Stimulated activated naive B cell treated with anti-CD40 and anti-IgM and Interleukin-4, amounts not matched to agents 10 μg/mL and 1 μg/mL and 100 μg/mL, for 72 hours (primary cell): Measurements from ENCODE around the gene PRKN.
A peak's percentile ranks its signal among the peaks of the same experiment; 100 is the strongest.

Experiments
- ATAC-seq, 2 donors: fragments of 150-1000 bp; cut with Tn5 transposase; replicated peaks; 2 replicates each; pipeline ENCODE4 v1.10.0; 2021; ENCODE audit warnings: moderate library complexity in 1 of 2
- DNase-seq: peaks from one replicate; pipeline ENCODE4 v3.0.0; 2021
- H3K27ac Mint-ChIP-seq: one replicate; pipeline ENCODE4 v1.8.0; 2022; ENCODE audit warnings: mild to moderate bottlenecking, mixed read lengths
- H3K27me3 Mint-ChIP-seq, 2 donors: one replicate each; pipeline ENCODE4 v1.8.0; 2022; ENCODE audit warnings: mixed read lengths in 2 of 2
- H3K36me3 Mint-ChIP-seq, 2 donors: one replicate each; pipeline ENCODE4 v1.8.0; 2022; ENCODE audit warnings: mixed read lengths in 2 of 2, mild to moderate bottlenecking in 1 of 2
- H3K4me1 Mint-ChIP-seq, 2 donors: one replicate each; pipeline ENCODE4 v1.8.0; 2022; ENCODE audit warnings: mixed read lengths in 2 of 2, mild to moderate bottlenecking in 1 of 2
- H3K4me3 Mint-ChIP-seq, 2 donors: one replicate each; pipeline ENCODE4 v1.8.0; 2022; ENCODE audit warnings: mild to moderate bottlenecking in 2 of 2, mixed read lengths in 2 of 2, moderate library complexity in 1 of 2
- H3K9me3 Mint-ChIP-seq, 2 donors: one replicate each; pipeline ENCODE4 v1.8.0; 2022; ENCODE audit warnings: mixed read lengths in 2 of 2, mild to moderate bottlenecking in 1 of 2

PRKN gene

GRCh38 chr6:161449521-161449920 lies 1278.0 kb downstream of the PRKN start:
- Mint-ChIP-seq H3K27me3 (peaks cover 0 to 7% of the 10 kb centered on the region in 2 donors), H3K9me3 (peaks cover 0 to 2% of the 10 kb centered on the region in 2 donors), H3K4me1 (no peaks in the 10 kb centered on the region), H3K36me3 (no peaks in the 10 kb centered on the region), H3K27ac (no peak overlapping the region), H3K4me3 (no peak overlapping the region)
- ATAC-seq (no peak), DNase-seq (no peak)

DNA sequence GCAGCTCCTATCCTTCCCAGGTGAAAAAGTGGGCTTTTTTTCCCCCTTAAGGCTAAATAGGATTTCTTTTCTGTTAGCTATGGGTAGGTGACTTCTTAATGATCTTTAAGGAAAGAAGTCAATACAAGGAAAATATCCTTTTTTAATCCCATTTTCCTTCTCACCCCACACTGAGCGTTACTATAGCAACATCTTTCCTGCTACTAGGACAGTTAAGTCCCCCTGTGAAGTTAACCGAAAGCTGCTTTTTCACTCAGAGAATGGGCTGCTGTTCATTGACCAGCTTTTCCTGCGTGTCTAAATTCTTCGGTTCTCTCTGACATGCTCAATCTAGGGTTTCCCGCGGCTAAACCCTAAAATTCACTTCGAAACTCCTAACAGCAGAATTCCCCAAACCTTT lies 1280.6 kb downstream of the PRKN start:
- Mint-ChIP-seq H3K27ac (no peak overlapping the region), H3K9me3 (peaks cover 0 to 2% of the 10 kb centered on the region in 2 donors), H3K27me3 (peaks cover 0 to 7% of the 10 kb centered on the region in 2 donors), H3K4me3 (no peak overlapping the region), H3K36me3 (no peaks in the 10 kb centered on the region), H3K4me1 (no peaks in the 10 kb centered on the region)
- ATAC-seq (no peak), DNase-seq (no peak)

GRCh38 chr6:161446296-161446925 lies 1281.2 kb downstream of the PRKN start:
- H3K4me1 Mint-ChIP-seq: no peaks in the 10 kb centered on the region
- peaks cover 0 to 2% of the 10 kb centered on the region in 2 donors for H3K9me3 Mint-ChIP-seq
- H3K27me3 Mint-ChIP-seq: peaks cover 0 to 7% of the 10 kb centered on the region in 2 donors
- H3K36me3 Mint-ChIP-seq: no peaks in the 10 kb centered on the region
- H3K4me3 Mint-ChIP-seq: no peak overlapping the region
- no peak for DNase-seq
- ATAC-seq: no peak
- no peak overlapping the region for H3K27ac Mint-ChIP-seq

DNA sequence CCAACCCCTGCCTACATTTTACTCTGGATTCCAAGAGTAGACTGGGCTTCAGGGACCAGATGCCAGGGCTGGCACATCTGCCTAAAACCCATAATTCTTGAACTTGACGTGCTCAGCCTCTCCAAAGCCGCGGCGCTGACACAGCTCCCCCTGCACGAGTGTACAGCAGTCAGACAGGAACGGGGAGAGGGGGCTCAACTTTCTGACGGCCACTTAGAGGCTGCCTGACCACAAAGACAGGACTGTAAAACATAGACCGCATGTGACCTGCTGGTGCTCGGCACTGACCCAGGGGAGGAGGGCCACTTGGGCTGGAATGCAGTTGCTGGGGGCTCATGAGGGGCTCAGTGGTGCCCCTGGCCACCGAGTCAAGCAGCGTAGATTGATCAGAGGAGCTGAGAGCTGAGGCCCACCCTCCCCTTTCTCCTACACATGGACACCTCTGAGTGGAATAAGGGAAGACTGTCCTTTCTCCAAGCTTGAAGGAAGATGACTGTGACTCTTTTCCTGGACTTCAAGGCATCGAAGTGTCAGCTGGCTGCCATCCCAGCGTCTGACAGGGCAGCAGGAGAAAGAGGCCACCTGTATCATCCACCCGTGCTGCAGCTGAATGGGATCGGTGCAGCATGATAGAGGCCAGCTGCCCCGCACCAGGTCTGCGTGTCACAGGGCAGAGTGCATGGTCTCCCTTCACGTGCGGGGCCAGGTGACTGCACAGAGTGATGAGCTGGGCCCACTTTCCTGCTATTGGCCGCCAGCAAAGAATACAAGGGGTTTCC lies 1282.4 kb downstream of the PRKN start:
- Mint-ChIP-seq H3K4me1 (no peaks in the 10 kb centered on the region), H3K27me3 (peaks cover 0 to 7% of the 10 kb centered on the region in 2 donors), H3K36me3 (no peaks in the 10 kb centered on the region), H3K27ac (no peak overlapping the region), H3K9me3 (peaks cover 0 to 2% of the 10 kb centered on the region in 2 donors), H3K4me3 (peak overlapping the region in 1 of 2 donors; percentile 11)
- ATAC-seq (no peak), DNase-seq (no peak)

GRCh38 chr6:161444464-161444863 lies 1283.1 kb downstream of the PRKN start:
- ATAC-seq (peak; percentile 47 to 56), DNase-seq (no peak)
- H3K27ac Mint-ChIP-seq: no peak overlapping the region
- H3K4me1 Mint-ChIP-seq: no peaks in the 10 kb centered on the region
- no peak overlapping the region for H3K4me3 Mint-ChIP-seq
- peaks cover 0 to 7% of the 10 kb centered on the region in 2 donors for H3K27me3 Mint-ChIP-seq
- no peaks in the 10 kb centered on the region for H3K36me3 Mint-ChIP-seq
- peaks cover 0 to 2% of the 10 kb centered on the region in 2 donors for H3K9me3 Mint-ChIP-seq

- Mint-ChIP-seq H3K4me3 (no peak overlapping the region), H3K4me1 (no peaks in the 10 kb centered on the region), H3K36me3 (no peaks in the 10 kb centered on the region), H3K27me3 (peaks cover 0 to 7% of the 10 kb centered on the region in 2 donors), H3K9me3 (peaks cover 0 to 2% of the 10 kb centered on the region in 2 donors), H3K27ac (no peak overlapping the region)
- DNase-seq (no peak), ATAC-seq (no peak)
Measured at GRCh38 chr6:161443848-161444247, 1283.7 kb downstream of the PRKN start.

GRCh38 chr6:161442420-161442819 lies 1285.1 kb downstream of the PRKN start:
- Mint-ChIP-seq H3K27me3 (peaks cover 0 to 7% of the 10 kb centered on the region in 2 donors), H3K9me3 (no peaks in the 10 kb centered on the region), H3K4me3 (no peak overlapping the region), H3K36me3 (no peaks in the 10 kb centered on the region), H3K27ac (no peak overlapping the region), H3K4me1 (no peaks in the 10 kb centered on the region)
- ATAC-seq: no peak
- DNase-seq: no peak

GRCh38 chr6:161440299-161440698 lies 1287.3 kb downstream of the PRKN start:
- ATAC-seq (no peak), DNase-seq (no peak)
- no peak overlapping the region for H3K27ac Mint-ChIP-seq
- no peaks in the 10 kb centered on the region for H3K4me1 Mint-ChIP-seq
- H3K36me3 Mint-ChIP-seq: no peaks in the 10 kb centered on the region
- H3K9me3 Mint-ChIP-seq: no peaks in the 10 kb centered on the region
- no peak overlapping the region for H3K4me3 Mint-ChIP-seq
- H3K27me3 Mint-ChIP-seq: peaks cover 0 to 5% of the 10 kb centered on the region in 2 donors

DNA sequence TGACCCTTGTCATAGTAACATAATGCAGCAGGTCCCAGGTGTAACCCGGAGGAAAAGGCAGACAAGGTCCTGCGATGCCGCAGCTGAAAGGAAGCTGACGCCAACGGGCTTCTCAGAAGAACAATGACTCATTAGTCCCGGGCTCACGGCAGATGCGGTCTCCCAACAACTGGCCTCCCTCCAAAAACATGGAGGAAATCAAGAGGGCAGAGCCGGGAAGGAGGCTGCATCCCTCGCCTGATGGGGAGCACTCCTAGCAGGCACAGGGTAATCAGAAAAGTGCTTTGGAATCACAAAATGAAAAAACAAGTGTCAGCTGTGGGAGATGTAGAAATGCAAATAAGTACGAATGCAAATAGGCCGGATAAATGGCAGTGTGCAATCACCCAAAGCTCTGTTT lies 1288.5 kb downstream of the PRKN start:
- DNase-seq (no peak), ATAC-seq (no peak)
- H3K27me3 Mint-ChIP-seq: no peaks in the 10 kb centered on the region
- no peaks in the 10 kb centered on the region for H3K36me3 Mint-ChIP-seq
- H3K4me1 Mint-ChIP-seq: no peaks in the 10 kb centered on the region
- H3K4me3 Mint-ChIP-seq: no peak overlapping the region
- no peak overlapping the region for H3K27ac Mint-ChIP-seq
- no peaks in the 10 kb centered on the region for H3K9me3 Mint-ChIP-seq

GRCh38 chr6:161438430-161439030 lies 1289.0 kb downstream of the PRKN start:
- no peak for ATAC-seq
- H3K4me3 Mint-ChIP-seq: no peak overlapping the region
- no peaks in the 10 kb centered on the region for H3K36me3 Mint-ChIP-seq
- H3K9me3 Mint-ChIP-seq: no peaks in the 10 kb centered on the region
- H3K27ac Mint-ChIP-seq: no peak overlapping the region
- no peak for DNase-seq
- no peaks in the 10 kb centered on the region for H3K4me1 Mint-ChIP-seq
- H3K27me3 Mint-ChIP-seq: no peaks in the 10 kb centered on the region

DNA sequence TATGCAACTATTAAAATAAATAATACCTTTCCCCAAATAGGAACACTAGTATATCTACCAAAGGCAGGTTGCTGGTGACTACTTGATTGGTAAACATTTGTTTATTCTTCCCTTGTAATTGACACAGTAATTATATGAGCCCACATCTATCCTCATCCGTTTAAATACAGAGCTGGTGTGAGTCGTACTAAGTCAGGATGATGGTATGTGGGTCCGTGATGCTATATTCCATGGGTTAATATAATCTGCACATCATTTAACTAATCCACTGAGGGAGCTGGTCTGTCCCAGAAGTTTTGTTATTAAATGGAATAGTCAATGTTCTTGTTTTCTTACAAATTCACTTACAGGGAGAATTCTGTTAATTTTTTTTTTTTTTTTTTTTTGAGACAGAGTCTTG lies 1289.7 kb downstream of the PRKN start:
- Mint-ChIP-seq H3K4me3 (no peak overlapping the region), H3K9me3 (no peaks in the 10 kb centered on the region), H3K4me1 (no peaks in the 10 kb centered on the region), H3K27me3 (no peaks in the 10 kb centered on the region), H3K36me3 (no peaks in the 10 kb centered on the region), H3K27ac (no peak overlapping the region)
- DNase-seq (no peak), ATAC-seq (no peak)

DNA sequence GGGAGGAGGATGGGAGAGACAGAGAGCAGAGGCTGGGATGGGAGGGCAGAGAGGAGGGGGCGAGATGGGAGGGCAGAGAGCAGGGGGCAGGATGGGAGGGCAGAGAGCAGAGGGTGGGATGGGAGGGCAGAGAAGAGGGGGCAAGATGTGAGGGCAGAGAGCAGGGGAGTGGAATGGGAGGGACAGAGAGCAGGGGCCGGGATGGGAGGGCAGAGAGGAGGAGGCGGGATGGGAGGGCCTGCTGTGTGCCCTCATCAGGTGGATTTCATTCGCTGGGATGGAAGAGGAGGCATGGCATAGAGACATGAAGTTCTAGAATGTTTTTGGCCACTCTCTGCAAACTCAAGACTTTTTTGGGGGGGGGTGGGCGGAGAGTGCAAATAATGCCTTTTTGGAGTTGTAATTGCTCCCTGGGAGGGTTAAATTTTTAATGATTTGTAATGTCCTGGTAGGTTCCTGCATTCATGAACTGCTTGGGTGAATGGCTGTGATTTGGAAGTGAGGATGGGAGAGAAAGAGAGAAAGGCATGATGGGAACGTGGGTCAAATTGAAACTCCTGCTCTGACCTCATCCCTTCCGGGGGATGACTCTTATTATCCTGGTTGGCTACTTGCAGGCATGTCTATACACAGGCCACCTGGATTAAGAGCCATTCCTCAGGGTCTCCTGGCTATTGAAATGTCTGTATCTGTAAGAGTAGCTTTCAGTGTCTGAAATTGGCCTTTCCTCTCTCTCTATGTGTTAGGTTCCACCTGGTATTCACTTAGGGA lies 1291.3 kb downstream of the PRKN start:
- no peak for DNase-seq
- Mint-ChIP-seq H3K9me3 (no peaks in the 10 kb centered on the region), H3K4me3 (no peak overlapping the region), H3K27ac (no peak overlapping the region), H3K4me1 (no peaks in the 10 kb centered on the region), H3K36me3 (no peaks in the 10 kb centered on the region), H3K27me3 (no peaks in the 10 kb centered on the region)
- no peak for ATAC-seq

- H3K36me3 Mint-ChIP-seq: no peaks in the 10 kb centered on the region
- no peaks in the 10 kb centered on the region for H3K9me3 Mint-ChIP-seq
- ATAC-seq: no peak
- no peak overlapping the region for H3K27ac Mint-ChIP-seq
- no peaks in the 10 kb centered on the region for H3K27me3 Mint-ChIP-seq
- DNase-seq: no peak
- H3K4me3 Mint-ChIP-seq: no peak overlapping the region
- no peaks in the 10 kb centered on the region for H3K4me1 Mint-ChIP-seq
Measured at GRCh38 chr6:161435748-161436070, 1291.9 kb downstream of the PRKN start.

GRCh38 chr6:161434921-161435747 lies 1292.4 kb downstream of the PRKN start:
- no peak overlapping the region for H3K4me3 Mint-ChIP-seq
- DNase-seq: no peak
- no peak overlapping the region for H3K27ac Mint-ChIP-seq
- H3K27me3 Mint-ChIP-seq: no peaks in the 10 kb centered on the region
- no peaks in the 10 kb centered on the region for H3K36me3 Mint-ChIP-seq
- ATAC-seq: no peak
- H3K9me3 Mint-ChIP-seq: no peaks in the 10 kb centered on the region
- no peaks in the 10 kb centered on the region for H3K4me1 Mint-ChIP-seq
